Parathyroid adenoma (tissue), 2 donors: Measurements from ENCODE around the gene POC5.

Source experiments
- H2AFZ ChIP-seq: fragments of 300-600 bp; sonication (generic); one replicate; pipeline ENCODE4 v1.7.0; 2017; ENCODE audit warnings: antibody characterized with exemption, mild to moderate bottlenecking
- H3K27ac ChIP-seq: fragments of 300-600 bp; sonication (generic); one replicate; pipeline ENCODE4 v1.7.0; 2017
- H3K27me3 ChIP-seq: fragments of 300-600 bp; sonication (generic); one replicate; pipeline ENCODE4 v1.7.0; 2017; ENCODE audit warnings: low read length; ENCODE audit not compliant: control insufficient read depth, insufficient read depth
- H3K36me3 ChIP-seq: fragments of 300-600 bp; sonication (generic); one replicate; pipeline ENCODE4 v1.7.0; 2017; ENCODE audit warnings: low read length; ENCODE audit not compliant: control insufficient read depth, insufficient read depth
- H3K4me1 ChIP-seq: fragments of 300-600 bp; sonication (generic); one replicate; pipeline ENCODE4 v1.7.0; 2017; ENCODE audit warnings: control low read depth
- H3K4me2 ChIP-seq: fragments of 300-600 bp; sonication (generic); one replicate; pipeline ENCODE4 v1.7.0; 2017; ENCODE audit warnings: low read length
- H3K4me3 ChIP-seq: fragments of 300-600 bp; sonication (generic); one replicate; pipeline ENCODE4 v1.7.0; 2017; ENCODE audit warnings: low read depth, low read length
- H3K79me2 ChIP-seq: fragments of 300-600 bp; sonication (generic); one replicate; pipeline ENCODE4 v1.7.0; 2017; ENCODE audit warnings: control low read depth
- H3K9ac ChIP-seq: fragments of 300-600 bp; sonication (generic); one replicate; pipeline ENCODE4 v1.7.0; 2017; ENCODE audit warnings: mild to moderate bottlenecking
- H3K9me3 ChIP-seq: fragments of 300-600 bp; sonication (generic); one replicate; pipeline ENCODE4 v1.7.0; 2017; ENCODE audit warnings: low read length; ENCODE audit not compliant: control insufficient read depth
- TF ChIP-seq, protein P1 (sequence below): fragments of 300-600 bp; sonication (generic); IDR thresholded peaks from one replicate; pipeline ENCODE4 v1.7.0; 2017; ENCODE audit warnings: antibody characterized with exemption, mild to moderate bottlenecking
- donor health status: primary hyperparathyroidism.

POC5 gene

DNA sequence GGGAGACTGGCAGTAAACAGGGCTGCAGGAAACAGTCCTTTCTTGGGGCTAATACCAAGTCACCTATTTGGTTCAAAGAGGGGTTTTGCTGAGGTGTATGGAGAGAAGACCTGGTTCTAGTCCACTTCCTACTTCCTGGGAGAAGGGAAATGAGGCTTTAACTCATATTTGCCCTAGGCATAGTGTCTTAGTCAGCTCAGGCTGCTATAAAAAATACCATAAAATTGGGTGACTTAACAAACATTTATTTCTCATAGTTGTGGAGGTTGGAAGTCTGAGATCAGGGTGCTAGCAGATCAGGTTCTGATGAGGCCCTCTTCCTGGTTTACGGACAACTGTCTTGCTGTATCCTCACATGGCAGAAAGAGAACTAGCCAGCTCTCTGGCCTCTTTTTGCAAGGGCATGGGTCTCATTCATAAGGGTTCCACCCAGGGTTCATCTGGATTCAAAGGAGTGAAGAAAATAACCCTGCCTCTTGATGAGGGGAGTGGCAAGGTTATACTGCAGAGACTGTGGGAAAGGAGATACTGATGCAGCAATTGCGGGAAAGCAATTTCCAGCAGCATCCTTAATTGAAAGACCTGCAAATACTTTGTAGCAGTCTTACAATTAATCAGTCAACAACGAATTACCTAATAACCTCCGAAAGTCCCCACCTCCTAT, 65.5 kb downstream of the POC5 start:
- Histone ChIP-seq H2AFZ (peak overlapping the region; percentile 47), H3K4me1 (peaks cover 50% of the 10 kb centered on the region), H3K27me3 (no peaks in the 10 kb centered on the region), H3K36me3 (no peaks in the 10 kb centered on the region), H3K27ac (peak overlapping the region; percentile 60), H3K4me3 (no peak overlapping the region), H3K9me3 (no peaks in the 10 kb centered on the region), H3K9ac (no peak overlapping the region), H3K79me2 (no peaks in the 10 kb centered on the region), H3K4me2 (no peak overlapping the region)
- TF ChIP-seq, protein P1, sequence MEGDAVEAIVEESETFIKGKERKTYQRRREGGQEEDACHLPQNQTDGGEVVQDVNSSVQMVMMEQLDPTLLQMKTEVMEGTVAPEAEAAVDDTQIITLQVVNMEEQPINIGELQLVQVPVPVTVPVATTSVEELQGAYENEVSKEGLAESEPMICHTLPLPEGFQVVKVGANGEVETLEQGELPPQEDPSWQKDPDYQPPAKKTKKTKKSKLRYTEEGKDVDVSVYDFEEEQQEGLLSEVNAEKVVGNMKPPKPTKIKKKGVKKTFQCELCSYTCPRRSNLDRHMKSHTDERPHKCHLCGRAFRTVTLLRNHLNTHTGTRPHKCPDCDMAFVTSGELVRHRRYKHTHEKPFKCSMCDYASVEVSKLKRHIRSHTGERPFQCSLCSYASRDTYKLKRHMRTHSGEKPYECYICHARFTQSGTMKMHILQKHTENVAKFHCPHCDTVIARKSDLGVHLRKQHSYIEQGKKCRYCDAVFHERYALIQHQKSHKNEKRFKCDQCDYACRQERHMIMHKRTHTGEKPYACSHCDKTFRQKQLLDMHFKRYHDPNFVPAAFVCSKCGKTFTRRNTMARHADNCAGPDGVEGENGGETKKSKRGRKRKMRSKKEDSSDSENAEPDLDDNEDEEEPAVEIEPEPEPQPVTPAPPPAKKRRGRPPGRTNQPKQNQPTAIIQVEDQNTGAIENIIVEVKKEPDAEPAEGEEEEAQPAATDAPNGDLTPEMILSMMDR: no peak

DNA sequence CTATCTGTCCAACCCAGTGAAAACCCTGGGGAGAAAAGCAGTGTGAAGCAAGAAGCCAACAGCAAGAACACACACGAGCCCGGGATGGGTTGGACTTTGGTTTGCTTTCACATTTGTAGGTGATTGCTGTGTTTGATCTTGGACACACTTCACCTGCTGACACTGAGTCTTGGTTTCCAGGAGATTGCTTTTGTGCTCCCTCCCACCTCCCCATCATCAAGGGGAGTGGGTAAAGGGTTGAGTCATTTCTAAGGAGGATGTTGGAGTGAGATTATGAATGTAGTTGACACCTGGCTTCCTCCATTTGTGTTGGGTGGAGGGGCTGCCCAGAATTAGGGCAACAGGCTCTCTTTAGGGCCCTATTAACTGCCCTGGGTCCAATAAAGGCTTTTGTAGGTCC, 68.5 kb downstream of the POC5 start:
- no peaks in the 10 kb centered on the region for H3K9me3 ChIP-seq
- TF ChIP-seq, protein P1: no peak
- H3K4me1 ChIP-seq: peaks cover 27% of the 10 kb centered on the region
- no peak overlapping the region for H3K27ac ChIP-seq
- H3K27me3 ChIP-seq: no peaks in the 10 kb centered on the region
- peak overlapping the region; percentile 54 for H2AFZ ChIP-seq
- no peak overlapping the region for H3K4me2 ChIP-seq
- H3K79me2 ChIP-seq: no peaks in the 10 kb centered on the region
- no peak overlapping the region for H3K4me3 ChIP-seq
- H3K36me3 ChIP-seq: no peaks in the 10 kb centered on the region
- H3K9ac ChIP-seq: no peak overlapping the region

DNA sequence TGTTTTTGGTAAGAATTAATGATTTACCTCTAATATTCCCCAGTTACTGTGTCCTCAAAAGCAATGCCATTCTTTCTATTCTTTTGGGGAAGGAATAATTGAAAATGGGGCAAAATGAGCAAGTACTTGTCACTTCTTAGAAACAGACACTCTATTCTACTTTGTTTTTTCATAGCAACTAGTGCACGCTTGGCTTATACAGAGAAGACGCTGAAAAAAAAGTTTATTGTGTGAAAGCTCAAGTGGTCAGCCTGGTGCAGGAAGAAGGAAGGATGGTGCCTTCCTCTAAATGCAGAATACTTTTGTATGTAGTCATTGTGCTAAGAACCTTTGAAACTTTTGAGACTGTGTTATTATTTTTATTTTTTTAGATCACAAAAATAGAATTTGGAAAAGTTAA, 76.4 kb downstream of the POC5 start:
- H3K9ac ChIP-seq: no peak overlapping the region
- no peaks in the 10 kb centered on the region for H3K79me2 ChIP-seq
- no peak overlapping the region for H2AFZ ChIP-seq
- no peaks in the 10 kb centered on the region for H3K9me3 ChIP-seq
- H3K4me2 ChIP-seq: no peak overlapping the region
- H3K4me1 ChIP-seq: no peaks in the 10 kb centered on the region
- no peaks in the 10 kb centered on the region for H3K36me3 ChIP-seq
- no peak overlapping the region for H3K4me3 ChIP-seq
- H3K27ac ChIP-seq: no peak overlapping the region
- H3K27me3 ChIP-seq: no peaks in the 10 kb centered on the region
- TF ChIP-seq, protein P1: no peak

DNA sequence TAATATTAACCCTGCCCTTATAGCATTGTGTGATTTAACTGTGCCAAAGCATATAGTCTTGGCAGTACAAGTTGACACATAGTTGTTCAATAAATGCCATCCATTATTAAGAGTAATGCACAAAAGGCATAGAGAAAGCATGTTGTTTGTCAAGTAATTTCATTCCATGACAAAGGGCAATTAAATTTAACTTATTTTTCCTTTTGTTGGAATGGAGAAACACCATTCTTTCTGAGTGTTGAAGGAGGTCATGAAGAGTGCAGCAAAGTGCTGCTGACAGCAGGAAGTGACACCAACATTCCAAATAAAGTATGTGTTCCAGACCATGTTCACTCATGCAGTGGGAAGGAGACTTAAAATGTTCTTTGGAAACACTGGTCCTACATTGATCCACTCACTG, 76.8 kb downstream of the POC5 start:
- H3K27ac ChIP-seq: no peak overlapping the region
- no peak overlapping the region for H2AFZ ChIP-seq

More for the DNA sequence above, 76.8 kb downstream of the POC5 start:
- H3K36me3 ChIP-seq: no peaks in the 10 kb centered on the region
- H3K79me2 ChIP-seq: no peaks in the 10 kb centered on the region
- H3K4me2 ChIP-seq: no peak overlapping the region
- no peaks in the 10 kb centered on the region for H3K27me3 ChIP-seq
- H3K9ac ChIP-seq: no peak overlapping the region
- TF ChIP-seq, protein P1: no peak
- H3K4me1 ChIP-seq: no peaks in the 10 kb centered on the region
- no peak overlapping the region for H3K4me3 ChIP-seq
- H3K9me3 ChIP-seq: no peaks in the 10 kb centered on the region
